H1 (cell line): Measurements from ENCODE around the gene SHROOM3. TPM values are rescaled to one million over a fixed set of nuclear protein-coding genes. Genes with fewer than 3 reads are reported as not detected.

ENCODE experiments used
- CTCF ChIA-PET: fragments of 300-600 bp; sonication (Branson Sonifier 250); formaldehyde crosslinking; loops from one replicate; lab custom pipeline; 2021; ENCODE audit not compliant: partially characterized antibody; lab: Charles Lee
- POLR2A ChIA-PET: fragments of 300-600 bp; sonication (Branson Sonifier 250); formaldehyde crosslinking; loops from one replicate; lab custom pipeline; 2021; ENCODE audit warnings: inconsistent platforms; ENCODE audit not compliant: partially characterized antibody; lab: Charles Lee
- DNase-seq, 2 experiments: peaks; one replicate each; pipeline versions ENCODE4 v3.0.0 to v3.0.0-alpha.2; 2010 to 2022; ENCODE audit warnings: low spot score in 2 of 2, low read depth in 1 of 2, mixed read lengths in 1 of 2
- FAIRE-seq: peaks from 2 replicates; lab custom pipeline; 2011; peaks lifted over from hg19 to GRCh38; lab: Jason Lieb, UNC
- H2AFZ ChIP-seq: 2 replicates; pipeline ENCODE4 v1.8.1; 2012; ENCODE audit warnings: low read length, inconsistent platforms
- H2AK5ac ChIP-seq: 2 replicates; pipeline ENCODE4 v1.6.1; 2013; ENCODE audit warnings: low read depth, low read length
- H2BK120ac ChIP-seq: replicated peaks from 2 replicates; pipeline ENCODE3; 2013; ENCODE audit warnings: low read depth, low read length, inconsistent platforms
- H2BK12ac ChIP-seq: 2 replicates; pipeline ENCODE4 v1.6.1; 2013; ENCODE audit warnings: low read depth, low read length
- H2BK15ac ChIP-seq: 2 replicates; pipeline ENCODE4 v1.6.1; 2013; ENCODE audit warnings: low read length
- H2BK20ac ChIP-seq: 2 replicates; pipeline ENCODE4 v1.6.1; 2013; ENCODE audit warnings: low read length
- H2BK5ac ChIP-seq: 2 replicates; pipeline ENCODE4 v1.6.1; 2013; ENCODE audit warnings: low read depth, low read length
- H3K14ac ChIP-seq: 2 replicates; pipeline ENCODE4 v1.6.1; 2013; ENCODE audit warnings: inconsistent platforms; ENCODE audit not compliant: insufficient read length
- H3K18ac ChIP-seq: 2 replicates; pipeline ENCODE4 v1.6.1; 2013; ENCODE audit warnings: low read length; ENCODE audit errors: extremely low read depth
- H3K23ac ChIP-seq: 2 replicates; pipeline ENCODE4 v1.6.1; 2013; ENCODE audit warnings: inconsistent platforms; ENCODE audit not compliant: insufficient read length
- H3K23me2 ChIP-seq: 2 replicates; pipeline ENCODE4 v1.6.1; 2013; ENCODE audit warnings: low read depth, low read length
- H3K27ac ChIP-seq: 2 replicates; pipeline ENCODE4 v1.6.1; 2011; ENCODE audit warnings: low read depth, low read length, inconsistent platforms
- H3K27me3 ChIP-seq, 4 experiments: replicated peaks in 1 of 4; 1 replicate in 1 of 4; 2 replicates in 3 of 4; pipeline versions ENCODE4 v1.6.1 to v1.8.1; 2011 to 2013; ENCODE audit warnings: low read length in 3 of 4, mild to moderate bottlenecking in 3 of 4, inconsistent platforms in 2 of 4, mixed read lengths in 2 of 4, moderate library complexity in 1 of 4; ENCODE audit not compliant: control insufficient read depth in 3 of 4, insufficient read depth in 3 of 4; ENCODE audit errors: extremely low read depth in 1 of 4
- H3K36me3 ChIP-seq, 4 experiments: 2 replicates each; pipeline versions ENCODE4 v1.6.1 to v1.8.1; 2011 to 2013; ENCODE audit warnings: mild to moderate bottlenecking in 4 of 4, low read length in 3 of 4, moderate library complexity in 2 of 4, control low read depth in 1 of 4, inconsistent platforms in 1 of 4; ENCODE audit not compliant: insufficient read depth in 4 of 4, control insufficient read depth in 2 of 4
- H3K4ac ChIP-seq: replicated peaks from 2 replicates; pipeline ENCODE3; 2013; ENCODE audit warnings: low read length, low read depth, mixed read lengths, inconsistent platforms; ENCODE audit not compliant: insufficient read length
- H3K4me1 ChIP-seq, 4 experiments: replicated peaks in 1 of 4; 1 replicate in 1 of 4; 2 replicates in 3 of 4; pipeline versions ENCODE4 v1.6.1 to v1.8.1; 2011 to 2013; ENCODE audit warnings: low read length in 3 of 4, inconsistent platforms in 2 of 4, mixed read lengths in 1 of 4; ENCODE audit not compliant: insufficient read depth in 4 of 4, control insufficient read depth in 3 of 4
- H3K4me2 ChIP-seq, 2 experiments: 2 replicates each; pipeline versions ENCODE4 v1.6.1 to v1.8.1; 2011 to 2013; ENCODE audit warnings: low read depth in 2 of 2, low read length in 2 of 2, control low read depth in 1 of 2, inconsistent platforms in 1 of 2, mild to moderate bottlenecking in 1 of 2; ENCODE audit not compliant: insufficient read depth in 1 of 2
- H3K4me3 ChIP-seq, 4 experiments: fragments of 200-600, 300-600 bp in 1 of 4; sonication (generic), shearing (Covaris generic), sonication (Bioruptor Twin) in 1 of 4; 2 replicates each; pipeline versions ENCODE4 v1.5.1 to v1.8.1; 2011 to 2016; ENCODE audit warnings: low read length in 4 of 4, low read depth in 3 of 4, control low read depth in 2 of 4, inconsistent platforms in 2 of 4, mild to moderate bottlenecking in 2 of 4, mixed read lengths in 1 of 4, moderate library complexity in 1 of 4; ENCODE audit not compliant: insufficient read depth in 2 of 4; ENCODE audit errors: extremely low read depth in 1 of 4
- H3K56ac ChIP-seq: replicated peaks from 2 replicates; pipeline ENCODE3; 2013; ENCODE audit warnings: low read depth, mild to moderate bottlenecking, mixed read lengths, low read length, inconsistent platforms; ENCODE audit not compliant: insufficient read length
- H3K79me1 ChIP-seq: 2 replicates; pipeline ENCODE4 v1.6.1; 2013; ENCODE audit warnings: low read depth, low read length, control low read depth
- H3K79me2 ChIP-seq, 2 experiments: 2 replicates each; pipeline versions ENCODE4 v1.6.1 to v1.8.1; 2012 to 2013; ENCODE audit warnings: low read length in 2 of 2, mild to moderate bottlenecking in 2 of 2, inconsistent platforms in 1 of 2; ENCODE audit not compliant: insufficient read depth in 2 of 2, control insufficient read depth in 1 of 2
- H3K9ac ChIP-seq, 4 experiments: replicated peaks in 1 of 4; 1 replicate in 1 of 4; 2 replicates in 3 of 4; pipeline versions ENCODE4 v1.6.1 to v1.8.1; 2011 to 2013; ENCODE audit warnings: low read depth in 3 of 4, low read length in 3 of 4, control low read depth in 2 of 4, mild to moderate bottlenecking in 2 of 4, moderate library complexity in 2 of 4, inconsistent platforms in 1 of 4; ENCODE audit errors: extremely low read depth in 1 of 4
- H3K9me3 ChIP-seq, 2 experiments: 2 replicates each; pipeline versions ENCODE4 v1.6.1 to v1.8.1; 2012 to 2013; ENCODE audit warnings: mild to moderate bottlenecking in 2 of 2, moderate library complexity in 2 of 2, control low read depth in 1 of 2, inconsistent platforms in 1 of 2, low read depth in 1 of 2, low read length in 1 of 2, mixed read lengths in 1 of 2; ENCODE audit not compliant: insufficient read depth in 2 of 2
- H4K20me1 ChIP-seq, 2 experiments: replicated peaks in 1 of 2; 2 replicates each; pipeline versions ENCODE3 to v1.8.1; 2011 to 2013; ENCODE audit warnings: inconsistent platforms in 2 of 2, low read length in 2 of 2, mild to moderate bottlenecking in 1 of 2; ENCODE audit not compliant: insufficient read depth in 2 of 2, control insufficient read depth in 1 of 2
- H4K5ac ChIP-seq: 2 replicates; pipeline ENCODE4 v1.6.1; 2013; ENCODE audit warnings: low read length, low read depth, mixed read lengths, inconsistent platforms; ENCODE audit not compliant: insufficient read length
- H4K8ac ChIP-seq: 2 replicates; pipeline ENCODE4 v1.8.0; 2013; ENCODE audit warnings: mild to moderate bottlenecking, moderate library complexity, low read length, inconsistent platforms; ENCODE audit not compliant: insufficient read depth; ENCODE audit errors: extremely low read depth
- H4K91ac ChIP-seq: replicated peaks from 2 replicates; pipeline ENCODE3; 2013; ENCODE audit warnings: low read length, mixed read lengths, inconsistent platforms; ENCODE audit not compliant: insufficient read length
- JUN ChIP-seq: IDR thresholded peaks from 2 replicates; pipeline ENCODE4 v1.6.1; 2011; ENCODE audit warnings: low read depth, mild to moderate bottlenecking, improper control_type of control experiment, low read length
- PHF8 ChIP-seq: fragments of 200-600 bp; sonication (generic); conservative IDR thresholded peaks from 2 replicates; pipeline ENCODE4 v1.7.1; 2012; ENCODE audit warnings: low read depth, mild to moderate bottlenecking, inconsistent platforms, low read length, moderate library complexity
- TBP ChIP-seq: IDR thresholded peaks from 2 replicates; pipeline ENCODE4 v1.6.1; 2011; ENCODE audit warnings: low read depth, low read length, improper control_type of control experiment
- WGBS, 2 experiments: shearing (Covaris generic) in 1 of 2; methylation state at CpG; one replicate each; pipeline versions ENCODE4 v1.1.6 to v1.1.7; 2013 to 2015; ENCODE audit warnings: low lambda C conversion rate in 2 of 2, mixed read lengths in 2 of 2, inconsistent platforms in 1 of 2, low coverage in 1 of 2, missing lambda C conversion rate in 1 of 2; ENCODE audit not compliant: insufficient replicate concordance in 2 of 2, insufficient coverage in 1 of 2, insufficient read length in 1 of 2; ENCODE audit errors: extremely low coverage in 1 of 2, missing lambda C conversion rate in 1 of 2; 5-methylcytosine and 5-hydroxymethylcytosine counted together
- polyA plus RNA-seq, 7 experiments: library from polyadenylated mRNA; depleted of rRNA in 3 of 7; stranded (reverse) in 5 of 7; unstranded in 2 of 7; fragments of >200 nt in 5 of 7; fragments of 200-250 nt in 2 of 7; gene quantifications; 1 replicate in 5 of 7; 2 replicates in 1 of 7; 4 replicates in 1 of 7; pipeline versions ENCODE4 v1.2.1 to v1.2.3, GENCODE V29; 2011 to 2013; ENCODE audit warnings: missing spikeins in 2 of 7, mixed read lengths in 2 of 7
- total RNA-seq: library from RNA; stranded (reverse); fragmentation: NEBNext Ultra II Directional; extraction: Animal tissue kit (Norgen Biotek cat#: 25700); gene quantifications from 2 replicates; pipeline ENCODE4 v1.2.1, GENCODE V29; 2021

Gene SHROOM3
- total and polyA plus RNA-seq, 2 of the 8 experiments (the other 6 are each of a cell fraction or from before 2014, with no cell fraction given), result 15.8 to 34.0 TPM

GRCh38 chr4:76410636-76411035, 24.4 kb upstream of the SHROOM3 start:
- Histone ChIP-seq H3K18ac (no peak overlapping the region), H2BK15ac (no peak overlapping the region), H3K9me3 (no peaks in the 10 kb centered on the region), H3K23me2 (no peaks in the 10 kb centered on the region), H3K9ac (no peak overlapping the region), H4K8ac (no peak overlapping the region), H3K4me2 (no peak overlapping the region), H3K27ac (no peak overlapping the region), H3K79me1 (no peaks in the 10 kb centered on the region), H2BK5ac (no peak overlapping the region), H2AFZ (no peak overlapping the region), H3K14ac (no peak overlapping the region), H3K4me1 (0 out of 7 replicates have a peak, but pooled peaks cover 0 to 2% (median 0%) of the 10 kb centered on the region in 4 experiments), H3K23ac (no peak overlapping the region), H2BK120ac (no peak overlapping the region), H4K20me1 (no peaks in the 10 kb centered on the region), H2BK12ac (no peak overlapping the region), H2BK20ac (no peak overlapping the region), H4K5ac (no peak overlapping the region), H3K79me2 (no peaks in the 10 kb centered on the region), H2AK5ac (no peak overlapping the region), H3K4me3 (no peak overlapping the region), H3K27me3 (no peaks in the 10 kb centered on the region; a peak in 1 of 7 replicates), H3K4ac (no peak overlapping the region), H3K56ac (no peak overlapping the region), H4K91ac (no peak overlapping the region), H3K36me3 (no peaks in the 10 kb centered on the region)
- 94% methylated on average over 3 of the region's 3 CpGs; no CpG with 5 or more reads in 1 of the 2 experiments for WGBS, 2 experiments
- DNase-seq (no peak), FAIRE-seq (no peak)
- ChIA-PET POLR2A (interaction anchor here (1.0 kb wide), 1 partner anchor 10 kb away, joined by 4 read pairs; no protein-coding TSS in a partner anchor), CTCF (interaction anchor here (0.8 to 2.2 kb wide), 3 partner anchors 9 to 231 kb away, joined by 3 to 5 read pairs (median 4); no protein-coding TSS in a partner anchor)
- TF ChIP-seq JUN, result no peak
- no peak for TF ChIP-seq PHF8
- no peak for TF ChIP-seq TBP
